HG03139 (cell line): ENCODE measurements around the gene SLX1B.
"Not testable (repeated sequence)": the region's sequence is repeated elsewhere in the genome, so short reads cannot be mapped to it uniquely, and the experiment has no call there.

ENCODE experiments used
- ATAC-seq: cut with Tn5 transposase; IDR thresholded peaks from one replicate; pipeline ENCODE4 v1.9.1; 2021; ENCODE audit not compliant: unreplicated experiment

The SLX1B gene

DNA sequence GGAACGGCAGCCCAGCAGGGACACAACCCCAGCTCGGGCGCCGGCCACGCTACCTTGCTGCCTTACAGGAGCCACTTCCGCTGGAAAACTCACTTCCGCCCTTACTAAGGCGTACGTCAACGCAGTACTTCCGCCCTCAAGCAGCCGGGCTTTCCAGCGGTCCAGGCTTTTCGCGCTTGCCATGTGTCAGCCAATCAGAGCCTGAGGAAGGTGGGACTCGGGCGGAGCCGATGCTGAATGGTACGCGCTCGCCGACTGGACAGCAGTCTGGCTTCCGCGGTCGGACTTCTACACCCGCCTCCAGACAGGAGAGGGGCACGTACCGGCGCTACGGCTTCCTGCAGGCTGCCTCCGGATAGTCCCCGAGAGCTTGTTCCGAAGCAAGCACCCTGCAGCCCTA lies at the start of gene SLX1B, which contains the start of gene BOLA2:
Gene SLX1B, plus strand, starts transcription at position 265 of the 400 bp plus-strand sequence.
Gene BOLA2, minus strand, starts transcription at position 83 of the 400 bp plus-strand sequence. CDS start 98 bp downstream, outside the sequence.
- ATAC-seq, result peak; percentile 82

GRCh38 chr16:29405249-29405648 lies 49.1 kb upstream of the SLX1B start:
- ATAC-seq, result not testable (repeated sequence)

- ATAC-seq, result not testable (repeated sequence)
These were observed 30.7 kb upstream of the SLX1B start for GRCh38 chr16:29423587-29423986.

- ATAC-seq, result not testable (repeated sequence)
These were observed 28.9 kb upstream of the SLX1B start for GRCh38 chr16:29425390-29425789.

GRCh38 chr16:29453754-29454153 lies 579 bp upstream of the SLX1B start:
- ATAC-seq, result peak; percentile 1

GRCh38 chr16:29454828-29455227 lies 495 bp downstream of the SLX1B start:
- ATAC-seq, result peak; percentile 53

- ATAC-seq, result not testable (repeated sequence)
These were observed 3.3 kb downstream of the SLX1B start for GRCh38 chr16:29457660-29458059.

- not testable (repeated sequence) for ATAC-seq
These were observed 5.6 kb downstream of the SLX1B start, which contains the start of gene SULT1A4 for GRCh38 chr16:29459706-29460646. SULT1A4 (plus strand) TSS chr16:29459913; CDS start chr16:29461386, 1,473 bp downstream.

DNA sequence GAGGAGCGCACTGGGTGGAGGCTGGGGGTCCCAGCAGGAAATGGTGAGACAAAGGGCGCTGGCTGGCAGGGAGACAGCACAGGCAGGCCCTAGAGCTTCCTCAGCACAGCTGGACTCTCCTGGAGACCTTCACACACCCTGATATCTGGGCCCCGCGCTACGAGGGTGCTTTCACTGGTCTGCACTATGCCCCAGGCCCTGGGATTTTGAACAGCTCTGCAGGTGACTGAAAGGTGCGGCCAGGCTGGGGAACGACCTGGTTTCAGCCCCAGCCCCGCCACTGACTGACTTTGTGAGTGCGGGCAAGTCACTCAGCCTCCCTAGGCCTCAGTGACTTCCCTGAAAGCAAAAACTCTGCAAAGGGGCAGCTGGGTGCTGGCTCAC lies 6.3 kb downstream of the SLX1B start:
- not testable (repeated sequence) for ATAC-seq

GRCh38 chr16:29465985-29466824 lies 11.9 kb downstream of the SLX1B start:
- ATAC-seq, result not testable (repeated sequence)

DNA sequence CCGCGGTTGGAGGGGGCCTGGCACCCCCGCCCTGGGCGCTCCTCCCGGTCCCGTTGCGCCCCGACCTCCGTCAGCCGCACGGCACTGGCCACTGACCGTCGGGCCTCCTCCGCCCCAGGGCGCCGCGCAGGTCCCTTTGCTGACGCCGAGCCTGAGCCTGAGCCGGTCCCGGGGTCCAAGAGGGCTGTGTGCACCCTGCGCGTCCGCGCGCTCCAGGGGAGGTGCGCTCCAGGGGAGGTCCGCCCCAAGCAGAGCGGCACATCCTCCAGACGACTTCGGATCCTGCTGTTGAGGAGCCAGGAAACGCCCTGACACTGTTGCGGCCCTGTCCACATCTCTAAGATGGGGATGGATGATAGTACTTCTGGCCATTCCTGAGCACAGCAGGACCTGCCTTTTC lies 12.6 kb downstream of the SLX1B start:
- not testable (repeated sequence) for ATAC-seq

- ATAC-seq, result not testable (repeated sequence)
These were observed 13.5 kb downstream of the SLX1B start for GRCh38 chr16:29467654-29468366.

DNA sequence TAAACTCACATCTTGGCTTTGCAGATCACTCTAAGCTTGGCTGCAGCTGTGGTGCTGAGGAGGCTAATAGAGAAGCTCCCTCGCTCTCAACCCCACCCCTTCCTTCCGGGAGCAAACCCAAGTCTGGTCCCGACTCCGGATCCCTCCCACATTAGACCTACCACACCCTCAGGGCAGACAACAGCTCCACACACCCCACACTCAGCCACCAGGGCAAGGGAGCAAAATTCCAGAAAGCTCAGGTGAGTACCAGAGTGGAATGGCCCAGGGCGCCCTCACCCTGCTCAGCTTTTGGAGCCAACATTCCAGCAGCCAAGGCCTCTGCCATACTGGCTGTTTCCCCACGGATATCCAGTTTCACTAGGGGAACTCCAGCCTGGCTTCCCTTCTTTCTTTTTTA lies 15.3 kb downstream of the SLX1B start:
- not testable (repeated sequence) for ATAC-seq

DNA sequence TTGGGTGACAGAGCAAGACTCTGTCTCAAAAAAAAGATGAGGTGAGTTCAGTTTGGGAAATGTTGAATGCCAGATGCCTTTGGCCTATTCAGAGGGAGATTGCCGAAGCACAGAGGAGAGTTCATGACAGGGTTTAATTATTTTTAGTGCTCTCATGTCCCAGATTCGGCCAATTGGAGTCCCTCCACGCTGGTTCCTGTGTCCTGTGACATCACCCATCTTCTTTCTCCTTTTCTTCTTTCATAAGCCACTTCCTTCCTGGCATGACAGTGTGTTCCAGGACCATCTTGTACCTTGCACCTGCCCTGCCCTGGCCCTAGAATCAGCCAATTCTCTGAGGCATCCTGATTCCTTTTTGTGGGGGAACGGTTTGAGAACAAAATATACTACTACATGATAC lies 17.7 kb downstream of the SLX1B start:
- not testable (repeated sequence) for ATAC-seq

DNA sequence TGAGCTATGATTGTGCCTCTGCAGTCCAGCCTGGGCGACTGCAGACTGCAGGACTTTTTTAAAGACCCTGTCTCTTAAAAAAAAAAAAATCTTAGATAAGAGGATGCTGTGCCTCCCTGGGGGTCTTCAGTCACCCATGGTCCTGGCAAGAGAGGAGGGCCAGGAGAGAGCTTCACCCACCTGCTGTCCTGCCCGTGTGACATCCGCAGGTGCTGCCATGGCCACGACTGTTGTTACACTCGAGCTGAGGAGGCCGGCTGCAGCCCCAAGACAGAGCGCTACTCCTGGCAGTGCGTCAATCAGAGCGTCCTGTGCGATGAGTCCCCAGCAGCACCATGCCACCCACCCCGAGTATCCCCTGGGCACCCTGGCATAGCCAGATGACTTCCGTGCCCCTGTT lies 27.9 kb downstream of the SLX1B start:
- not testable (repeated sequence) for ATAC-seq

DNA sequence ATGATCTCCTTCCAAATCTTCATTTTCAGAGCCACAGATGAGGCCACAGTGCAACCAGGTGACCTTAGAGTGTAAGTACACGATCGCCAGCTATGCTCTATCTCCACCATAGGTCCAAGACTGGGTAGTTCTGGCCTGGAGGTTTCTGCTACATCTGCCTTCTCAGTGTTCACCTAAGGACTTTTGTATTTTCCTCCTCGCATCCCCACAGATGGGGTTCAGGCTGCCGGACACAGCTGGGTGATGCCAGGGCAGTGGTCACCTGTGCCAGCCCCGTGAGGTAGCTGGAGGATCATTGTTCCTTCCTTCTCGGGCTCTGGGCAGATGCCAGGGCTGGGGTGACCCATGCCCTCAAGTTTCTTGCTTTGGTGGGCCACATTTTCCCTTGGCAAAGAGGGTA lies 52.0 kb downstream of the SLX1B start, which contains the start of gene NPIPB12:
Gene NPIPB12, minus strand, starts transcription at position 101 of the 400 bp plus-strand sequence.
- ATAC-seq, result not testable (repeated sequence)
